Esophagus squamous epithelium (tissue), 4 donors: Measurements from ENCODE around the gene CFB.
"Not testable (repeated sequence)": the region's sequence is repeated elsewhere in the genome, so short reads cannot be mapped to it uniquely, and the experiment has no call there.

Source experiments
- POLR2A ChIP-seq, 4 donors: fragments of 450-650 bp; IDR thresholded peaks; one replicate each; pipeline ENCODE4 v1.6.1; 2017; ENCODE audit warnings: antibody characterized with exemption in 4 of 4, mild to moderate bottlenecking in 4 of 4, moderate library complexity in 3 of 4
- TF ChIP-seq, protein P1 (sequence below), 6 experiments: fragments of 450-650 bp in 4 of 6; fragments of 200-600 bp in 2 of 6; sonication (generic) in 2 of 6; IDR thresholded peaks; one replicate each; pipeline ENCODE4 v1.5.1; 2016 to 2019; ENCODE audit warnings: antibody characterized with exemption in 6 of 6, mild to moderate bottlenecking in 4 of 6, moderate library complexity in 4 of 6

DNA sequence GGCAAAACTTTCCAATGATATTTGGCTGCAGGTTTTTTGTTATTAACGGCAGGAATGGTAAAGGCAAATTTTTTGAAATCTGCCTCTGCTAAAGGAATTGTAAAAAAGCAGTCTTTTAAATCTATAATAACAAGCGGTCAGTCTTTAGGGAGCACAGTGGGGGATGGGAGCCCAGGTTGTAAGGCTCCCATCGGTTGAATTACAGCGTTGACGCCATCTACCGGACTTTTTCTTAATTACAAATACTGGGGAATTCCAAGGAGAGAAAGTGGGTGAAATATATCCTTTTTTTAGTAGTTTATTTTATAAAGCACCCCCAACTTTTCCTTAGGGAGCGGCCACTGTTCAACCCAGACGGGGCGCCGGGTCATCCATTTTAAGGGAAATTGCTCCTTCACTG is 43.5 kb downstream of the CFB start:
- TF ChIP-seq, protein P1, sequence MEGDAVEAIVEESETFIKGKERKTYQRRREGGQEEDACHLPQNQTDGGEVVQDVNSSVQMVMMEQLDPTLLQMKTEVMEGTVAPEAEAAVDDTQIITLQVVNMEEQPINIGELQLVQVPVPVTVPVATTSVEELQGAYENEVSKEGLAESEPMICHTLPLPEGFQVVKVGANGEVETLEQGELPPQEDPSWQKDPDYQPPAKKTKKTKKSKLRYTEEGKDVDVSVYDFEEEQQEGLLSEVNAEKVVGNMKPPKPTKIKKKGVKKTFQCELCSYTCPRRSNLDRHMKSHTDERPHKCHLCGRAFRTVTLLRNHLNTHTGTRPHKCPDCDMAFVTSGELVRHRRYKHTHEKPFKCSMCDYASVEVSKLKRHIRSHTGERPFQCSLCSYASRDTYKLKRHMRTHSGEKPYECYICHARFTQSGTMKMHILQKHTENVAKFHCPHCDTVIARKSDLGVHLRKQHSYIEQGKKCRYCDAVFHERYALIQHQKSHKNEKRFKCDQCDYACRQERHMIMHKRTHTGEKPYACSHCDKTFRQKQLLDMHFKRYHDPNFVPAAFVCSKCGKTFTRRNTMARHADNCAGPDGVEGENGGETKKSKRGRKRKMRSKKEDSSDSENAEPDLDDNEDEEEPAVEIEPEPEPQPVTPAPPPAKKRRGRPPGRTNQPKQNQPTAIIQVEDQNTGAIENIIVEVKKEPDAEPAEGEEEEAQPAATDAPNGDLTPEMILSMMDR (IDR thresholded peaks at IDR 0.05), result not testable (repeated sequence)
- TF ChIP-seq POLR2A (IDR thresholded peaks at IDR 0.05), result not testable (repeated sequence)
